GM23338 (cell line): ENCODE results near the gene RET.

Experiments
- EZH2 ChIP-seq: fragments of 200-600 bp; sonication (generic); IDR thresholded peaks from one replicate; pipeline ENCODE4 v1.8.0; 2017; ENCODE audit warnings: antibody characterized with exemption, mild to moderate bottlenecking, low read depth; ENCODE audit not compliant: unreplicated experiment
- POLR2AphosphoS5 ChIP-seq: IDR thresholded peaks from 2 replicates; pipeline ENCODE4 v1.6.1; 2016; ENCODE audit warnings: antibody characterized with exemption, low read depth
- TF ChIP-seq, protein P1 (sequence below), 2 experiments: fragments of 200-600 bp in 1 of 2; sonication (generic) in 1 of 2; conservative IDR thresholded peaks; 2 replicates each; pipeline versions ENCODE4 v1.5.1 to v1.6.1; 2016 to 2017; ENCODE audit warnings: antibody characterized with exemption in 2 of 2, low read depth in 2 of 2, mild to moderate bottlenecking in 2 of 2, moderate library complexity in 1 of 2

DNA sequence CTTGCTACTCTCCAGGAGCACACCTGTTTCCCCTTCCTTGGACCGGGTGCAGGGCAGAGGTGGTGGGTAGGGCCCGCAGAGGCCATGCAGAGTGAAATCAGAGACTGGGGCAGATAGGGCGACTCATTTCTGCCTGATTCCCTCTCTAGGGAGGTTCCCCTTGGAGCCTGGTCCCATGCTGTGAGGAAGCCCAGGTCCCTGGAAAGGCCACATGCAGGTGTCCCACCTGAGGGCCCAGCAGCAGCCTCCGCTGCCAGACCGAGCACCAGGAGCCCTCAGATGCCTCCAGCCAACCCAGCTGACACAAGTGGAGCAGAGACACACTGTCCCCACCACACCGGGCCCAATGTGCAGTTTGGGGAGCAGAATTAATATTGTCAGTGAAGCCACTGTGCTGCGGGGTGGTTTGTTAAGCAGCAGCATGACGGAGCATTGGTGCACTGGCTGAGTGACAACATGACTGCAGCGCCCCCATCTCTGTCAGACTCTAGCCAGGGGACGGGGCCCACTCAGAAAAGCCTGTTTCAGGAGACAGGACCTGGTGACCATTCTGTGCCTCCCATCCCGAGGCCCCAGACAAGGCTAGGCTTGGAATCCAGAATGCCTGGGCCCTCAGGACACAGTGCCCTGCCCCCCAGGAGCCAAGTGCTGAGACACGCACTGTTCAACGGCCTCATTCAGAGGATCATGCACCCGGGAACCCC, 30.4 kb upstream of the RET start:
- TF ChIP-seq, protein P1, sequence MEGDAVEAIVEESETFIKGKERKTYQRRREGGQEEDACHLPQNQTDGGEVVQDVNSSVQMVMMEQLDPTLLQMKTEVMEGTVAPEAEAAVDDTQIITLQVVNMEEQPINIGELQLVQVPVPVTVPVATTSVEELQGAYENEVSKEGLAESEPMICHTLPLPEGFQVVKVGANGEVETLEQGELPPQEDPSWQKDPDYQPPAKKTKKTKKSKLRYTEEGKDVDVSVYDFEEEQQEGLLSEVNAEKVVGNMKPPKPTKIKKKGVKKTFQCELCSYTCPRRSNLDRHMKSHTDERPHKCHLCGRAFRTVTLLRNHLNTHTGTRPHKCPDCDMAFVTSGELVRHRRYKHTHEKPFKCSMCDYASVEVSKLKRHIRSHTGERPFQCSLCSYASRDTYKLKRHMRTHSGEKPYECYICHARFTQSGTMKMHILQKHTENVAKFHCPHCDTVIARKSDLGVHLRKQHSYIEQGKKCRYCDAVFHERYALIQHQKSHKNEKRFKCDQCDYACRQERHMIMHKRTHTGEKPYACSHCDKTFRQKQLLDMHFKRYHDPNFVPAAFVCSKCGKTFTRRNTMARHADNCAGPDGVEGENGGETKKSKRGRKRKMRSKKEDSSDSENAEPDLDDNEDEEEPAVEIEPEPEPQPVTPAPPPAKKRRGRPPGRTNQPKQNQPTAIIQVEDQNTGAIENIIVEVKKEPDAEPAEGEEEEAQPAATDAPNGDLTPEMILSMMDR (conservative IDR thresholded peaks at IDR 0.05; ENCODE audit: low read depth in 2 of 2) = peak in 1 of 2 experiments; percentile 48; a peak in 2 of 4 replicates
- TF ChIP-seq POLR2AphosphoS5 (no peak), EZH2 (no peak)
